DMS153 treated with DMSO at 0.1 percent for 48 hours (cell line): ENCODE data around the gene GAB2.
"Not testable (repeated sequence)": the region's sequence is repeated elsewhere in the genome, so short reads cannot be mapped to it uniquely, and the experiment has no call there.

ENCODE experiments used
- DNase-seq: peaks from one replicate; lab custom pipeline; 2025; ENCODE audit not compliant: unreplicated experiment; lab: John Stamatoyannopoulos, UW

Gene GAB2

DNA sequence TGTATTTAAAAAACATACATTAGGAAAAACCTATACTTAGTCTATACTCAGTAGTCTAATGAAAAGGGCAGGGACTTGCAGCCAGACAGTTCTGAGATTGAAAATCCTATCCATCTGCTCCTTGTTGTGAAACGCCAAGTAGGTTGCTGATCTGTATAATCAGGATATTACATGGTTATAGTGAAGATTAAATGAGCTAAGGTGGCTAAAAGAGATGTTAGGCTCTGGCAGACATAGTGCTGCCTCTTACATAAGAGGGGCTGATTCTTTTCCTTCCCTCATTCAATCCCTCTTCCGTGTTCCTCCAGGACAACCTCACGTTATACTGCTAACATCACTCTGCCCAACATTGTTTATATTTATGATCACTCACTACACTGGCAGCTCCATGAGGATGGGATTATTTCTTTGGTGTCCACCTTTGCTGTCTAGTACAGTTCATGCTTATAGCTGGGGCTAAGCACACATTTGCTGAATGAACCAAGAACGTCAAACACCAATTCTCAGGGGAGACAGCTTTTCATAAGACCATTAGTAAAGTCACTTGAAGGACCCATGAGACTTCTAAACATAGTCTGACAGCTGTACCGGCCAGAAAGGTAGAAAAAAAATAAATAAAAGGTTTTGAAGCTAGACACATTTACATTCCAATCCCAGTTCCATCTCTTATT lies 46.3 kb downstream of the GAB2 start:
- DNase-seq: peak; percentile 18

DNA sequence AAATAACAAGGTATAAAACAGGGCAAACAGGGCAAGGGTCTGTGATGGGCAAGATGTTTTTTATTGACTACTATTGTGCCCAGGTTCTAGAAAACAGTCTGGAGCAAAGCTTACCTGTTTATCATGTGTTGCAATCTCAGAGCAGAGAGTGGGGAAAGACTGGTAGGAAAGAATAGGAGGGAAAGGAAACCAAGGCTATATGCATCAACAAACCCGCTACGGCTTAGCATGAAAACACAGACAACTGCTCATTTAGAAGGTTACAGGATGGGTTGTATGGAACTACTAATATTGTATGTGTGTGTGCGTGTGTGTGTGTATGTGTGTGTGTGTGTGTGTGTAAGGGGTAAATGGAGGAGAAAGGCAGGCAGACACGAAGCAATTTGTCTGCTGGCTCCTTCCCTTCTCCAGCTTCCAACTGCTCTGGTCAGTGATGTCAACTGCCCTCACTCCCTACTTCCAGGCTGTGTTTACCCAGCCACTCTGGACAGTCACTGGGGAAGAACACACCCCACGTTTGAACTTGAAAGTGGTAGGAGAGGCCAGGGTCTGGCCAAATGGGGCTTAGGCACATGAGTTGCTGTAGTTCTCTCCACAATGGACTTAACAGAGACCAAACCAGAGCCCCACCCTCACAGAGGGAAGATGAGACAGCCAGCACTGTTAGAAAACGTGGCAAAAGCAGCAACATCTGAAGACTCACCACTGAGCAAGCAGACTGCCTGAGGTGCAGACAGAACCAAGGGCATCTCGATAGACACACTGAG lies 47.0 kb downstream of the GAB2 start:
- DNase-seq: no peak

DNA sequence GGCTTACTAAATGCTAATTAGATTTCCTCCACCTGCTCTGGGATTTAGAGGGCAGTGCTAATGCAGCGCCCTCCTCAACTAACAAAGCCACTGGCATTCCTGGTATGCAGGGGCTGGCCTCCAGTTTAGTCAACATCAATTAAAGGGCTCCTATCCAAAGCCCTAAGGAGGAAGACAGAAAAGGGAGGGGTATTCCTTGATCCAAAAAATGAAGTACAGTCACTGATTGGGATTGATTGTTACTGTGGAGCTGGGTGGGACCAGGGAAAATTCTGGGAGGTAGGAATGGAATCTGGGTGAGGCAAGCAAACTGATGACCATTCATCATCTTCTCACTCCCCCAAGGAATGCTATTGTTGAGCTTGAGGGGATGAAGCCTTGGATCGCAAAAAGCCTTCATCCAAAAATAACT lies 52.2 kb downstream of the GAB2 start:
- no peak for DNase-seq

DNA sequence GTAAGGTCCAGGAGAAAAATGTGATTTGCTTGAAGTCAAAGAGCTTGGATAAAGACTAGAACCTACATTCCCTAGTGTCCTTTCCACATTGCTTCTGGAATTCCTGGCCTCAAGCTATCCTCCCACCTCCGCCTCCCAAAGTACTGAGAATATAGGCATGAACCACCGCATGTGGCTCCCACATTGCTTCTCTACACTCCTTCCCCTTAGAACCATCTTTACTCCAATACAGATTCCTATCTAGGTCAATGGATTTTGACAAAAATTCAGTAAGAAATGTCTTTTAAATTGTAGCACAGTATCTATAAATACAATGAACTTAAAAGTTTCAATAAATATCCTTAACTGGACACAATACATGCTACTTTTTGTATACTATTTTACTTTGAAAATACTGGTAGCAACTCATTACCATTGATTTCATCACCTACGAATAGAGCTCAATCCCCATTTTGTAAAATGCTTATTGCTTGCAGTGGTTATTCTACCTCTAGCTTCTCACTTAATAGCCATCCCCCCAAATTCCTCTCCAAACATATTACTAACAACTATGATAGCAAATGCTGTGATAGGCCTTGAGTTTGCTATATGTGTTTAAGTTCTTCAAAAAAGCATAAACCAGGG lies 53.4 kb downstream of the GAB2 start:
- DNase-seq: no peak

DNA sequence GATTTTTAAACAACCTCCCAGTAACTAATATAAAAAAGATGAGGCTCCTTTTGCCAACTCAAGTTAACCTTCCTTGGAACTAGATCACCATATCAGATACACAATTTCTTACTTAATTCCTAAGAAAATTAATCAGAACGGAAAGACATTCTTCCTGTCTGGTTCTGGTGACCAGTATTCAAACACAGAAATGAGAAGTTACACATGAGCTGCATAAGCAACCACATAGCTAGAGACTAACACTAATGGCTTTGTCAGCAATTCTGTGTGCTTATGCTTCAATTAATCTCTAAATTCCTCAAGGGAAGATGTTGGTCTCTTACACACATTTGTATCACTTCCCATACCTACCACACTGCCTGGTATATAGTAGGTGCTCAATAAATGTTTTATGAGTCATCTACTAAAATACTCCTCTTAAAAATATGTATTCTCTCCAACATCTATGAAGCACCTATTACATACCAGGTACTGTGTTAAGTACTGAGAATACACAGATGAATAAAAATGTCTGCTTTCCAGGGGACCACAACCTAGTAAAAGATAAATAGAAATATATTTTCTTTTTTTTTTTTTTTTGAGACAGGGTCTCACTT lies 54.5 kb downstream of the GAB2 start:
- no peak for DNase-seq

DNA sequence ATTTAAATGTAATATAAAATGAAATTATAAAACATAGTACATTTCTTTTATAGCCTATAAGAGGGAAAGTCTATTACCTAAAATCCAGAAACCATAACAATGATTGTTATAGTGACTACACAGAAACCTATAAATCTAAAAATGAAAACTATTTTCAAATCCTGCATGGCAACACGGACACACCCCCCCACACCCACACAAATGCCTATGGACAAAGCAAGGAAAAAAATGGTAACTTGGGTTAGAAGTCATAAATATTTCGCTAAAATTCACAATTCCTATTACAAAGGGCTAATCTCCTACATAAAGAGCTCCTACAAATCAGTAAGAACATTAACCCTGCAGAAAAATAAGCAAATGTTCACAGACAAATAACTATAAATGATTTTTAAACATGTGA lies 56.4 kb downstream of the GAB2 start:
- no peak for DNase-seq

DNA sequence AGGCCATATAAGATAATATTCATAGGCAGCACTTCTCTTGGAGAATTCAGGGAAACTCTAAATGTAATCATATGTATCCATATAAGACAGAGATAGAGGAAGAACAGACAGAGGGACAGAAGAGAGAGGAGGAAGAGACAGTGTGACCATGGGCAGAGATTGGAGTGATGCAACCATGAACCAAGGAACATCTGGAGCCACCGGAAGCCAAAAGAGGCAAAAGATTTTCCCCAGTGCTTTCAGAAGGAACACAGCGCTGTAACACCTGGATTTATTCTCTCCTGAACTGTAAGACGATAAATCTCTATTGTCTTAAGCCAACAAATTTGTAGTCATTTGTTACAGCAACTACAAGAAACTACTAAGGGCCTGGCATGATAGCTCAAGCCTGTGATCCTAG lies 57.7 kb downstream of the GAB2 start:
- no peak for DNase-seq

DNA sequence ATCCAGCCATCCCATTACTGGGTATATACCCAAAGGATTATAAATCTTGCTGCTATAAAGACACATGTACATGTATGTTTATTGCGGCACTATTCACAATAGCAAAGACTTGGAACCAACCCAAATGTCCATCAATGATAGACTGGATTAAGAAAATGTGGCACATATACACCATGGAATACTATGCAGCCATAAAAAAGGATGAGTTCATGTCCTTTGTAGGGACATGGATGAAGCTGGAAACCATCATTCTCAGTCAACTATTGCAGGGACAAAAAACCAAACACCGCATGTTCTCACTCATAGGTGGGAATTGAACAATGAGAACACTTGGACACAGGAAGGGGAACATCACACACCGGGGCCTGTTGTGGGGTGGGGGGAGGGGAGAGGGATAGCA lies 59.7 kb downstream of the GAB2 start:
- not testable (repeated sequence) for DNase-seq

DNA sequence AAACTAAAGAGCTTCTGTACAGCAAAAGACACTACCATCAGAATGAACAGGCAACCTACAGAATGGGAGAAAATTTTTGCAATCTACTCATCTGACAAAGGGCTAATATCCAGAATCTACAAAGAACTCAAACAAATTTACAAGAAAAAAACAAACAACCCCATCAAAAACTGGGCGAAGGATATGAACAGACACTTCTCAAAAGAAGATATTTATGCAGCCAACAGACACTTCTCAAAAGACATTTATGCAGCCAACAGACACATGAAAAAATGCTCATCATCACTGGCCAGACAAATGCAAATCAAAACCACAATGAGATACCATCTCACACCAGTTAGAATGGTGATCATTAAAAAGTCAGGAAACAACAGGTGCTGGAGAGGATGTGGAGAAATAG lies 60.2 kb downstream of the GAB2 start:
- not testable (repeated sequence) for DNase-seq

DNA sequence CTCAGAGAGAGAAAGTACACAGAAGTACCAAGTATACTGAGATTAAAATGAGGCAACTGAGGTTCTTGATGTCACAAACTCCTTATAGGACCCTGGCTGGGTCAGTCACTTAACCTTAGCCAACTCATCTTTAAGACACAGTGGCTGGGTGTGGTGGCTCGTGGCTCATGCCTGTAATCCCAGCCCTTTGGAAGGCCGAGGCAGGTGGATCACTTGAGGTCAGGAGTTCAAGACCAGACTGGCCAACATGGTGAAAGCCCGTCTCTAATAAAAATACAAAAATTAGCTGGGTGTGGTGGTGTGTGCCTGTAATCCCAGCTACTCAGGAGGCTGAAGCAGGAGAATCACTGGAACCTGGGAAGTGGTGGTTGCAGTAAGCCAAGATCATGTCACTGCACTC lies 61.9 kb downstream of the GAB2 start:
- DNase-seq: not testable (repeated sequence)

DNA sequence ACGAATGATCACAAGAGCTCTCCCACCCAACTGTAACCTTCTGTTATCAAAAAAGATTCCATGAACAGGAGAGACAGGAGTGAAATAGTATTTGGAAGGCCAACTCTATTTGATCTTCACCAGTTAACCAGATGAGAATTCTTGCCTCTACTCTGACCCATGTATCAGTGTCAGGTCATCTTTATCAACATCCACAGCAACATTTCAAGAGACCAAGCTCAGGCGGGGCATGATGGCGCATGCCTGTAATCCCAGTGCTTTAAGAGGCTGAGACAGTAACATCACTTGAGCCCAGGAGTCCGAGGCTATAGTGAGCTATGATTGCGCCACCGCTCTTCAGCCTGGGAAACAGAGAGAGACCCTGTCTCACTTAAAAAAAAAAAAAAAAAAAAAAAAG lies 62.3 kb downstream of the GAB2 start:
- DNase-seq: no peak

DNA sequence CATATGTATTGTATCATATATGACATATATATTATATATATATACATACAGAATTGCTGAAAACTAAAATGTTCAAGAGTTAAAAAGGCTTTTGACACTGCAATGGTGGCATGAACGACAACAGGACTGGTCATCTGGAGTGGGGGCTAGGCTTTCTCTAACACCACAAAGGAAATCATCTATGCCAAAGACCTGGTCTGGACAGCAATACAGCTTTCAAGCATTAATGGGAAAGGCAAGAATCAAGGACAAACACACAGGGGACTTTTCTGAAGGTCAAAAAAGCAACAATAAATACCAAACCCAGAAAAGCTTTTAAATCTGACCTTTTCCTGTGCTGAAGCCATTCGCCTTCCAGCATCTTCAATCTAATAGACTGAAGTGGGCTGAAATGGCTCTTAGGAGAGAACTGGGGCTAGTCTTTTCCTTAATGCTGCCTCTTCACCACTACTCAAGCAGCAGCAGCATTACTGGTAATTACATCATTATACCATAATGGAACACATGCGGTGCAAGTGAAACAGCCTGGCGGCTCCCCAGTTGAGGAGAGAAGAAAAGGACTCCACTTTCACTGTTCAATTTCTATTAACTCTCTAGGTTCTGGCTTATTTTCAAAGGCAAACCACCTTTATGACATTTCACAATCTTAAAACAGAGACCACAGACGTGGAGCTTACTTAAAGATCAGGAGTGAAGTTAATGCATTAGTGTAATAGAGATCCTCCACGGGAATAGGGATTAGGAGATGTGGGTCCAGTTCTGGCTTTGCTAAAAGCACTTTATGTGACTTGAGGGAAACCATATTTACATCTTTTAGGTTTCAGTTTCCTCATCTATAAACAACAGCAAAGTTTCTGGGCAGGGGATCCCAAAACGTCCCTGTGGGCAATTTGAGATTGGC lies 63.0 kb downstream of the GAB2 start:
- DNase-seq: peak; percentile 15

DNA sequence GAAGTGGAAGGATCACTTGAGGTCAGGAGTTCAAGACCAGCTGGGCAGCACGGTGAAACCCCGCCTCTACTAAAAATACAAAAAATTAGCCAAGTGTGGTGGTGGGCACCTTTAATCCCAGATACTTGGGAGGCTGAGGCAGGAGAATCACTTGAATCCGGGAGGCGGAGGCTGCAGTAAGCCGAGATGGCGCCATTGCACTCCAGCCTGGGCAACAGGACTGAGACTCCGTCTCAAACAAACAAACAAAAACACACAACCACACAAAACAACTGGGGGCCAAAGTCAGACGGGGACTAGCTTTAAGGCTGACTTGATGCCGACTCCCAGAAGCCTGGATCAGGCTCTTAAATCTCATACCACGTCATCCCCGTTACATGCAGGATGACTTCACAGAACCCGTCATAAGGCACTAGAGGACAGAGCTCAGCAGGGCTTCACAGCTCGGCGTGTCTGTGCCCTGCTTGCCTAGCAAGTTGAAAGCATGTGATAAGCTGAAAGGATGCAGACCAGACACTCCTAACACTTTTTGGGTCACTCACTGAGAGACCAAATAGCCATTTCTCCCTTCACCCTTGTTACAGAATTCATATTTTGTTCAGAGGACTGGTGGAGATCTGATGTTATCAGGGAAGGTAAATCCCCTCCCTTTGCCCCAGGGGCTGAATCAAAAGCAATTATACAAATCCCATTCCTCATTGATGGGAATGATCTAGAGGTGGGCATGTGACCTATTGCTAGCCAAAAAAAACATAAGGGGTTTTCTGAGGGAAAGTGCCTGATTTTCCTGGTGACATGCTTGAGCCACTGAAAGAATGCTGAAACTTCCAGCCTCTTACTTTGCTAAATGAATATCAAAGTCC lies 65.4 kb downstream of the GAB2 start:
- no peak for DNase-seq

DNA sequence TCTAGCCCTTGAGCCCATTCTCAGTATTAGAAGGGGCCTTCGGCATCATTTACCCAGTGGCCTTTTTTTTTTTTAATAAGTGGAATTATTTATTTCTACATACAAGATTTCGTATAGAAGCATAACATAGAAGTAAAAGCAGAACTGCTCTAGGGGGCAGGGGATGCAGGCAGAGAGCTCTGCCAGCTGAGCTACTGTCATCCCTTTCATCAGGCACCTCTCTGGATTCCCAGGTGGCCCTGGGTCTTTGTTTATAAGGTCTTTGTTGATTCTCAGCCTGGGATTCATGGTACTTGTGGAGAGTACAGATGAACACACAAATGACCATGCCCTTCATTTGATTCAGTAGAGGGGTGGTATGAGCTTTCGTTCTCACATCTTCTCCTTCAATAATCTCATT lies 66.4 kb downstream of the GAB2 start:
- DNase-seq: peak; percentile 46

DNA sequence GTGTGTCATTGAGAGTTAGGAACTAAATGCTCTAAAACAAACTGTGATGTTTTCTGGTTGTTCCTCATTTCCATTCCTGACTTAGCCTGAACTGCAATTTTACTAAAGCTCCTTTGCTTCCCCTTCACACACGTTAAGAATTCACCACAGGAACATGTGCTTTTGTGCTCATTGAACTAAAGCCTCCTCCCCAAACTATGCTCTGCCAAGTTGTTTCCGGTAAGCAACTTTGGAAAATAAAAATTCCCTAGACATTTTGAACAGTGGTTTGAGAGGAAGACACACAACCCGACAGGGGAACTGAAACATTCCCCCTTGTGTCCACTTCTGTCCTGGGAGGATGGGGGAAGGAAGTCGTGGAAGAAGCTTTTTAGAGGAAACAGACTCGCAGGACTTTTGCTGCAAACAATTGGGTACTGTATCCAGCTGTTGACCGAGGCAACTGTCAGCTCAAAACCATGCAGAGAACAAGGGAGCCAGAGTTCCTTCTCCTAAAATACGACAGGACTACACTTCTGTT lies 66.9 kb downstream of the GAB2 start:
- DNase-seq: no peak

DNA sequence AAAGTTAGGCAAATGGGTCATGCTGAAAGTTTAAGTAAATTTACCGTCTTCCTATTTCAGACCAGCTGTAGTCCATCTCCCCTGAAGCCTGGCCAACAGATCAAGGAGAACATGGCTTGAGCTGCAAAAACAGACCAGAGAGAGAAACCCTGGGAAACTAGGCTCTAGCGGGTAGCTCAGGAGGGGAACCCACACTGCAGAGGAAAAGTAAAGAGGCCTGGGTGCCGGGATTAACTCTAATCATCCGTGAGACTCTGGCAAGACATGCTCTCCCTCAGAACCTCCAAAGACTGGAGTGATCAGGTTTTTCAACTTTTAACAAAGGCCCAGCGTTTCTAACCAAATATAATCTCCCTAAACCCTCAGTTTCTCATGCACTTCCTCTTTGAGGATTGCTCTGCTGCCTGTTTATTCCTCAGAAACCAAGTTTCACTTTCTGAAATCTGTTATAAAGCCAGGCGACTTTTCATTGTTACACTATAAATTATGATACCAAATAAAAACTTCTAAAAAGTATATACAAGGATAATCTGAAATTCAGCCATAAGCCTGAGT lies 67.5 kb downstream of the GAB2 start:
- DNase-seq: no peak

DNA sequence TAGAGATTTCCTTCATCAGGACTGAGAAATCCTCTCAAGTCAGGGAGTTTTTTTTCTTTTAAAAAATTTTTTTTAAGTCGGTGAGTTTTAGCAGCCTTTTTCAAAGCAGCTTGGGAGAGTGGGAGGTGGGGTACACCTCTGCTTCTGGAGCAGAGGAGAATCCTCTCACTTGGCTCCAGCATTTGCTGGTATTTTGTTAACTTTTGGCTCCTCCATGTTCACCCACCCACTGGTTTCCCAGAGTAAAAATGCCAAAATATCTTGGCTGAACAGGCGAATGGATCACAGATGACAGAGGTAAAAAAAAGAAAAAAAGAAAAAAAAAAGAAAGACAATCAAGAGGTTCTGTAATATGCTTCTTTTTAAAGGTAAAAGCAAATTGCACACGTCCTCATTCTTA lies 68.0 kb downstream of the GAB2 start:
- no peak for DNase-seq

DNA sequence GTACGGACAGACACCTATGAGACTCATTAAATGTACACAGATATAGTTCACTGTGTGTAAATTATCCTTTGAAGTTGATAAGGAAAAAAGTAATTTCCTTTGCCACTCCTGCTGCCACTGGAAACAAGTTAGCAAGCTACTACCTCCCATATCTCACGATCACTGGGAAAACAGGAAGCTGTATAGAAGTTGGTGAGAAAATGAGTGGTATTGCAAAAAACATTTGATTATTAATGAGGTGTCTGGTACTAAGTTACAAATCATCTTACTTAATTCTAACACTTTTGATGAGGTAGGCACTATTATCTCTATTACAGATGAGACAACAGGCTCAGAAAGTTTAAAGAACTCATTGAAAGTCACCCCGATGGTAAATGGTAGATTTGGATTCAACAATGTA lies 68.5 kb downstream of the GAB2 start:
- DNase-seq: no peak

DNA sequence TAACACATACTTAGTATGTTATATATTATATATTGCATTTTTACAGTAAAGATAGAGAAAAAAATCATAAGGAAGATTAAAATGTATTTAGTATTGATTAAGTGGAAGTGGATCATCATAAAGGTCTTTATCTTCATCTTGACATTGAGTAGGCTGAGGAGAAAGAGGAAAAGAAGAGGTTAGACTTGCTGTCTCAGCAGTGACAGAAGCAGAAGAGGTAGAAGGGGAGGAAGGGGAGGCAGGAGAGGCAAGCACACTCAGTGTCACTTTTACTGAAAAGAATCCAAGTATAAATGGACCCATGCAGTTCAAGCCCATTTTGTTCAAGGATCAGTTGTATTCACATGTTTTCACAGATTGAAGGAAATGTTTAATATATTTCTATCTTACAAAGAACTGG lies 69.7 kb downstream of the GAB2 start:
- no peak for DNase-seq
